GM12878 (cell line): ENCODE results near the gene CAMK2D.

Source experiments
- BACH1 ChIP-seq: fragments of 450-650 bp; IDR thresholded peaks from 2 replicates; pipeline ENCODE4 v1.6.1; 2017; ENCODE audit warnings: mild to moderate bottlenecking, borderline replicate concordance
- BHLHE40 ChIP-seq, 2 experiments: fragments of 450-650 bp in 1 of 2; IDR thresholded peaks; 2 replicates each; pipeline ENCODE4 v1.6.1; 2011 to 2017; ENCODE audit warnings: low read depth in 2 of 2, borderline replicate concordance in 1 of 2, improper control_type of control experiment in 1 of 2, low read length in 1 of 2, mild to moderate bottlenecking in 1 of 2
- CEBPB ChIP-seq, 2 experiments: fragments of 150-350 bp in 1 of 2; IDR thresholded peaks; 2 replicates each; pipeline ENCODE4 v1.6.1; 2012 to 2014; ENCODE audit warnings: low read depth in 2 of 2, low read length in 2 of 2, borderline replicate concordance in 1 of 2, inconsistent platforms in 1 of 2
- CTCF ChIP-seq, 3 experiments: IDR thresholded peaks in 2 of 3; conservative IDR thresholded peaks in 1 of 3; 2 replicates each; pipeline ENCODE4 v1.5.1; 2011; ENCODE audit warnings: low read depth in 3 of 3, low read length in 3 of 3, mild to moderate bottlenecking in 3 of 3, control low read depth in 2 of 3, moderate library complexity in 2 of 3, inconsistent platforms in 1 of 3, mixed read lengths in 1 of 3; ENCODE audit not compliant: control insufficient read depth in 2 of 3, insufficient read depth in 1 of 3; ENCODE audit errors: extremely low read depth in 1 of 3
- E2F4 ChIP-seq: IDR thresholded peaks from 2 replicates; pipeline ENCODE4 v1.6.1; 2012; ENCODE audit warnings: low read depth, low read length, improper control_type of control experiment
- EP300 ChIP-seq, 2 experiments: fragments of 150-350 bp in 1 of 2; IDR thresholded peaks; 2 replicates each; pipeline ENCODE4 v1.6.1; 2011 to 2012; ENCODE audit warnings: low read depth in 2 of 2, low read length in 2 of 2, borderline replicate concordance in 1 of 2, improper control_type of control experiment in 1 of 2, inconsistent platforms in 1 of 2; ENCODE audit not compliant: control insufficient read depth in 1 of 2
- JUNB ChIP-seq: IDR thresholded peaks from 2 replicates; pipeline ENCODE4 v1.6.1; 2016; ENCODE audit warnings: antibody characterized with exemption, mild to moderate bottlenecking
- NRF1 ChIP-seq: conservative IDR thresholded peaks from 2 replicates; pipeline ENCODE4 v1.6.1; 2011; ENCODE audit warnings: mild to moderate bottlenecking, low read depth, low read length, improper control_type of control experiment
- POLR2AphosphoS2 ChIP-seq: IDR thresholded peaks from 2 replicates; pipeline ENCODE4 v1.6.1; 2011; ENCODE audit warnings: low read depth, mild to moderate bottlenecking, low read length, improper control_type of control experiment, moderate library complexity
- RBBP5 ChIP-seq: fragments of 200-600 bp; sonication (generic); conservative IDR thresholded peaks from 2 replicates; pipeline ENCODE4 v1.6.1; 2016
- STAT1 ChIP-seq: fragments of 450-650 bp; conservative IDR thresholded peaks from 2 replicates; pipeline ENCODE4 v1.6.1; 2014; ENCODE audit warnings: antibody characterized with exemption, mild to moderate bottlenecking
- YY1 ChIP-seq: IDR thresholded peaks from 2 replicates; pipeline ENCODE4 v1.6.1; 2011; ENCODE audit warnings: low read depth, mild to moderate bottlenecking, low read length
- ZBTB40 ChIP-seq: fragments of 450-650 bp; IDR thresholded peaks from 2 replicates; pipeline ENCODE4 v1.6.1; 2016; ENCODE audit warnings: mild to moderate bottlenecking, moderate library complexity, borderline replicate concordance

- no peak for TF ChIP-seq CEBPB (IDR thresholded peaks at IDR 0.05; ENCODE audit: borderline replicate concordance in 1 of 2, low read depth in 2 of 2, low read length in 2 of 2)
- TF ChIP-seq RBBP5 = no peak
- TF ChIP-seq CTCF (IDR thresholded peaks at IDR 0.05 in 2 of 3, conservative IDR thresholded peaks at IDR 0.05 in 1 of 3; ENCODE audit: control insufficient read depth in 2 of 3, extremely low read depth in 1 of 3, insufficient read depth in 1 of 3, low read depth in 3 of 3, low read length in 3 of 3) = no peak
- TF ChIP-seq POLR2AphosphoS2 = no peak
- TF ChIP-seq JUNB = no peak
- no peak for TF ChIP-seq NRF1
- no peak for TF ChIP-seq YY1
- no peak for TF ChIP-seq ZBTB40
- no peak for TF ChIP-seq E2F4
- TF ChIP-seq STAT1 = no peak
- no peak for TF ChIP-seq BHLHE40 (IDR thresholded peaks at IDR 0.05; ENCODE audit: borderline replicate concordance in 1 of 2, low read depth in 2 of 2, low read length in 1 of 2)
- no peak for TF ChIP-seq EP300 (IDR thresholded peaks at IDR 0.05; ENCODE audit: borderline replicate concordance in 1 of 2, control insufficient read depth in 1 of 2, low read depth in 2 of 2, low read length in 2 of 2)
- TF ChIP-seq BACH1 = no peak
Measured at GRCh38 chr4:113474017-113474416, 287.5 kb downstream of the CAMK2D start.
